Neural crest cell (in vitro differentiated cells): ENCODE data around the gene JADE2. TPM values are rescaled to one million over a fixed set of nuclear protein-coding genes. Genes with fewer than 3 reads are reported as not detected.

ENCODE experiments used
- DNase-seq: peaks from one replicate; pipeline ENCODE4 v3.0.0; 2021; ENCODE audit warnings: low read depth, mixed read lengths, low spot score
- H3K27ac Mint-ChIP-seq: one replicate; pipeline ENCODE4 v1.8.0; 2021; ENCODE audit warnings: mild to moderate bottlenecking, mixed read lengths; ENCODE audit not compliant: unreplicated experiment
- H3K27me3 Mint-ChIP-seq: 2 replicates; pipeline ENCODE4 v1.8.0; 2021; ENCODE audit warnings: low read depth, mild to moderate bottlenecking, mixed read lengths
- H3K36me3 Mint-ChIP-seq: 2 replicates; pipeline ENCODE4 v1.8.0; 2021; ENCODE audit warnings: low read depth, mild to moderate bottlenecking, mixed read lengths
- H3K4me1 Mint-ChIP-seq: 2 replicates; pipeline ENCODE4 v1.8.0; 2021; ENCODE audit warnings: mixed read lengths
- H3K4me3 Mint-ChIP-seq: one replicate; pipeline ENCODE4 v1.8.0; 2021; ENCODE audit warnings: mild to moderate bottlenecking, mixed read lengths
- H3K9me3 Mint-ChIP-seq: 2 replicates; pipeline ENCODE4 v1.8.0; 2021; ENCODE audit warnings: mixed read lengths
- total RNA-seq: library from RNA; stranded (reverse); gene quantifications from 2 replicates; pipeline ENCODE4 v1.2.1, GENCODE V29; 2021
- TF ChIP-seq, protein P1 (sequence below): fragments of 200-600 bp; sonication (generic); conservative IDR thresholded peaks from 2 replicates; pipeline ENCODE4 v1.5.0; 2021; ENCODE audit warnings: antibody characterized with exemption, mild to moderate bottlenecking

The JADE2 gene
- total RNA-seq, 1 donor from 2014 or later: 2.1 TPM

DNA sequence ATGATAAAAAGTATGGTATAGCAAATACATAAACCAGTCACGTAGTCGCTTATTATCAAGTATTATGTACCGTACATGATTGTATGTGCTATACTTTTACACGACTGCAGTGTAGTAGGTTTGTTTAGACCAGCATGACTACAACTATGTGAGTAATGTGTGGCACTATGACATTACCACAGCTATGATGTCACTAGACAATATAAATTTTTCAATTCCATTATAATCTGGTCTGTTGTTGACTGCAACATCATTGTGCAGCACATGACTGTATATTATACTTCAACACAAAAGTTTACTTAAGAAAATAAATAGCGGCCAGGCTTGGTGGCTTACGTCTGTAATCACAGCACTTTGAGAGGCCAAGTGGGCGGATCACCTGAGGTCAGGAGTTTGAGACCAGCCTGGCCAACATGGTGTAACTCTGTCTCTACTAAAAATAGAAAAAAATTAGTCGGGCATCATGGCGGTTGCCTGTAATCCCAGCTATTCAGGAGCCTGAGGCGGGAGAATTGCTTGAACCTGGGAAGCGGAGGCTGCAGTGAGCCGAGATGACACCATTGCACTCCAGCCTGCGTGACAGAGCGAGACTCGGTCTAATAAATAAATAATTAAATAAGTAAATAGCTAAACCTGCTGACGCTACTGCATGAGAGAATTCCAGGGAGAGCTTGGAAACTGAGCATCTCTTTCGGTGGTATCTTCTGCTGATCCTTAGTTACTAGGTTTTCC is 24.6 kb upstream of the JADE2 start:
- H3K9me3 Mint-ChIP-seq: no peaks in the 10 kb centered on the region
- H3K4me1 Mint-ChIP-seq: peaks cover 8% of the 10 kb centered on the region
- TF ChIP-seq, protein P1, sequence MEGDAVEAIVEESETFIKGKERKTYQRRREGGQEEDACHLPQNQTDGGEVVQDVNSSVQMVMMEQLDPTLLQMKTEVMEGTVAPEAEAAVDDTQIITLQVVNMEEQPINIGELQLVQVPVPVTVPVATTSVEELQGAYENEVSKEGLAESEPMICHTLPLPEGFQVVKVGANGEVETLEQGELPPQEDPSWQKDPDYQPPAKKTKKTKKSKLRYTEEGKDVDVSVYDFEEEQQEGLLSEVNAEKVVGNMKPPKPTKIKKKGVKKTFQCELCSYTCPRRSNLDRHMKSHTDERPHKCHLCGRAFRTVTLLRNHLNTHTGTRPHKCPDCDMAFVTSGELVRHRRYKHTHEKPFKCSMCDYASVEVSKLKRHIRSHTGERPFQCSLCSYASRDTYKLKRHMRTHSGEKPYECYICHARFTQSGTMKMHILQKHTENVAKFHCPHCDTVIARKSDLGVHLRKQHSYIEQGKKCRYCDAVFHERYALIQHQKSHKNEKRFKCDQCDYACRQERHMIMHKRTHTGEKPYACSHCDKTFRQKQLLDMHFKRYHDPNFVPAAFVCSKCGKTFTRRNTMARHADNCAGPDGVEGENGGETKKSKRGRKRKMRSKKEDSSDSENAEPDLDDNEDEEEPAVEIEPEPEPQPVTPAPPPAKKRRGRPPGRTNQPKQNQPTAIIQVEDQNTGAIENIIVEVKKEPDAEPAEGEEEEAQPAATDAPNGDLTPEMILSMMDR: no peak
- no peak overlapping the region for H3K4me3 Mint-ChIP-seq
- no peak for DNase-seq
- H3K27ac Mint-ChIP-seq: no peak overlapping the region
- H3K36me3 Mint-ChIP-seq: no peaks in the 10 kb centered on the region
- no peaks in the 10 kb centered on the region for H3K27me3 Mint-ChIP-seq

DNA sequence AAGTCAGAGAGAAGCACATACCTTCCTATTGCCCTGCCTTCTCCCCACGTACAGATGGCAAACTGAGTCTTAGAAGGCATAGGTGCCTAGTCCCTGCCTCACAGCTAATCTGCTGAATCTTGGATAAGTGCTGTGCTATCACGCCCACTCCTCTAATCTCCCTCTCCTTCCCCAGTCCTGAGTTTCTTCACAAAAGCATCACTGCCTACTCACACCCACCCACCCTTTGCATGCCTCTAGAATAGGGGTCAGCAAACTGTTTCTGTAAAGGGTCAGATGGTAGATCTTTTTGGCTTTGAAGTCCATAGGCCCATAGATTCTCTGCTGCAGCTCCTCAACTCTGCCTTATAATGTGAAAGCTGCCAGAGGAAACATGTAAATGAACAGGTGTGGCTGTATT is 23.2 kb upstream of the JADE2 start:
- H3K9me3 Mint-ChIP-seq: no peaks in the 10 kb centered on the region
- no peak for DNase-seq
- no peaks in the 10 kb centered on the region for H3K36me3 Mint-ChIP-seq
- H3K4me1 Mint-ChIP-seq: peaks cover 8% of the 10 kb centered on the region
- no peak overlapping the region for H3K4me3 Mint-ChIP-seq
- TF ChIP-seq, protein P1: no peak
- no peaks in the 10 kb centered on the region for H3K27me3 Mint-ChIP-seq
- no peak overlapping the region for H3K27ac Mint-ChIP-seq

DNA sequence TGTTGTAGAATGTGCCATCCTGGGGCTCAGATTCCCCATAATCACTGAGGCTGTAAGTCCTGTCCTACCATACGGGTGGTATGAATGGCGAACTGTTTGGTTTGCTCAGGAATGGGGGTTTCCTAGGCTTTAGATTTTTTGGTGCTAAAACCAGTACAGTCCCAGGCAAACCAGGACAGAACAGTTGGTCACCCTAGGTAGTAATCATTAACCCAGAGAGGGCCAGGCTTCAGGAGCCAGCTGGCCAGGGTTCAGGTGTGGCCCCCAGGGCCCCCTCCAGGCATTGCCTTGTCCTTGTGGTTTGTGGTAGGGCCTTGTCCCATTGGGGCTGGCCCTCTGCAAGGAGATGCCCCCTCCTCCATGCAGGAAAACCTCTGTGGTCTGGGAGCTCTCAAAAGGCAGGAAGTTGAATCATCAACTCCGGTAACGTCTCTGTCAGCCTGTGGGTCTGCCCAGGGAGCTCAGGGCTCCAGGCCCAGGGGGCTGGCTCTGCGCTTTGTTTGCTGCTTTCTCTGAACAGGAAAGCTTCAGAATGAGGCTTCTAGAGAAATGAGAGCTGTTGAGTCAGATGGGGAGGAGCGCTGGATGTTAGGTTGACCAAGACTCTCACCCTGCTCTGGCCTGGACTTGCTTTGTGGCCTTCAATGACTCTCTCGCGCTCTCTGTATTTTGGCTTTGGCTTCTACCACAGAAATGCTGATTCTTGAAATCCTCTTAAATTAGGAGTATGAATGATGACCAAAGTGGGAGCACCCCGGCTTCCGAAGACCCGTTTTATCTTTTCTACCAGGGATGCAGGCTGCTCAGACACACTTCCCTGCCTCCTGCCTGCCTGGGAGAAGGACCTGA is 22.2 kb upstream of the JADE2 start:
- Mint-ChIP-seq H3K36me3 (no peaks in the 10 kb centered on the region), H3K27ac (no peak overlapping the region), H3K9me3 (no peaks in the 10 kb centered on the region), H3K27me3 (no peaks in the 10 kb centered on the region), H3K4me3 (no peak overlapping the region), H3K4me1 (peaks cover 8% of the 10 kb centered on the region)
- no peak for DNase-seq
- TF ChIP-seq, protein P1: no peak

DNA sequence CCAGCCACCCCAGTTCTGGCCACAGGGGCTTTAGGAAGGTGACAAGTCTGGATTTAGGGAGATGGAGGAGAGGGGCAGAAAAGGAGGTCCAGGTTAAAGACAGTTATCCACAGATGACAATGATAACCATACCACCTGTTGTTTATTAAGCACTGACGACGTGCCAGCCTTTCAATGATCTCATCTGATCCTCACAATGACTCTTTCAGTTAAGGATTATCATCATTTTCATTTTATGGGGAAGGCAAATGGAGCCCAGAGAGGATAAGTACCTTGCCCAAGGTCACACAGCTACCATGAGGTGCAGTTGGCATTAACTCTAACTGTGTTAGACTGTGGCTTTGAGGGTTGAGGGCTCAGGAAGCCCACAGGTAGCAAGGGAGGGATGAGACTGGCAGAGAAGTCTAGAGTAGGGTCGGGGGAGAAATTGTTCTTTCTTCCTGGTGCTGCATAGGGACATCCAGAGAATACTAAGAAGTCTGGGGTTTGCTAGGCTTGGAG is 21.5 kb upstream of the JADE2 start:
- no peak for DNase-seq
- peaks cover 8% of the 10 kb centered on the region for H3K4me1 Mint-ChIP-seq
- no peaks in the 10 kb centered on the region for H3K36me3 Mint-ChIP-seq
- H3K4me3 Mint-ChIP-seq: no peak overlapping the region
- H3K27me3 Mint-ChIP-seq: no peaks in the 10 kb centered on the region
- TF ChIP-seq, protein P1: no peak
- no peaks in the 10 kb centered on the region for H3K9me3 Mint-ChIP-seq
- peak overlapping the region; percentile 1 for H3K27ac Mint-ChIP-seq

DNA sequence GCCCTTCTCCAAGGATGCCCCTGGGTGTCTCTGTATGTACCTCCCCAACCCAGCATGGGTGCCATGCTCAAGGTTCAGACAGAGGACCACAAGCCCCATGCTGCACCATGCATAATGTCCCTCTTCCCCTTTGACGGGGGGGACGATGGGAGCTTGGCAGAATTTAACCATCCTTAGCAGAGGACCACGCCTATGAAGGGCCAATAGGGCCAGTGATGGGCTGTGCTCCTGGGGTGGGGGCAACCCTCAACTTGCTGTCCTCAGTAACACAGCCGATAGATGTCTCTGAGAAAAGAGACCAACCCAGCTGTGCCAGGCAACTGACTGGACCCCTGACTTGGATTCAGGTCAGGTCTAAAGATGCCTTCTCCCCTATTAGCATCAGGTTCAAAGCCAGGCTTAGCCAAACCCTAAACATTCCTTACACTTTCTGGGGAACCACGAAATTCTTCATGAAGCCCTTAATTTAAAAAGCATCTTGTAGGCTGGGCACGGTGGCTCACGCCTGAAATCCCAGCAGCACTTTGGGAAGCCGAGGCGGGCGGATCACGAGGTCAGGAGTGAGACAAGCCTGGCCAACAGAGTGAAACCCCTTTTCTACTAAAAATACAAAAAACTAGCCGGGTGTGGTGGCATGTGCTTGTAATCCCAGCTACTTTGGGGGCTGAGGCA is 20.7 kb upstream of the JADE2 start:
- Mint-ChIP-seq H3K4me1 (peaks cover 8% of the 10 kb centered on the region), H3K9me3 (no peaks in the 10 kb centered on the region), H3K27ac (no peak overlapping the region), H3K4me3 (no peak overlapping the region), H3K36me3 (no peaks in the 10 kb centered on the region), H3K27me3 (no peaks in the 10 kb centered on the region)
- DNase-seq: no peak
- TF ChIP-seq, protein P1: no peak
